Naive thymus-derived CD4-positive, alpha-beta T cell (primary cell): ENCODE measurements around the gene COBLL1. TPM values are rescaled to one million over a fixed set of nuclear protein-coding genes. Genes with fewer than 3 reads are reported as not detected.
"Not testable (repeated sequence)": the region's sequence is repeated elsewhere in the genome, so short reads cannot be mapped to it uniquely, and the experiment has no call there.

ENCODE experiments used
- ATAC-seq: fragments of 150-1000 bp; cut with Tn5 transposase; 2 replicates; pipeline ENCODE4 v1.10.0; 2021; ENCODE audit warnings: mild to moderate bottlenecking, moderate library complexity
- CTCF ChIA-PET: fragments of 350-600 bp; sonication (Branson Sonifier 250); formaldehyde crosslinking; loops from one replicate; lab custom pipeline; 2021; ENCODE audit warnings: antibody characterized with exemption; lab: Charles Lee
- POLR2A ChIA-PET: fragments of 350-600 bp; sonication (Branson Sonifier 250); formaldehyde crosslinking; loops from one replicate; lab custom pipeline; 2021; ENCODE audit warnings: antibody characterized with exemption, inconsistent platforms; lab: Charles Lee
- DNase-seq, 9 donors: peaks; one replicate each; pipeline versions ENCODE4 v3.0.0 to v3.0.0-alpha.2; 2020 to 2022; ENCODE audit warnings: mixed read lengths in 1 of 9
- H3K27ac ChIP-seq: one replicate; pipeline ENCODE4 v1.7.0; 2013; ENCODE audit warnings: mild to moderate bottlenecking, low read depth, low read length, moderate library complexity
- H3K27me3 ChIP-seq, 2 donors: one replicate each; pipeline ENCODE4 v1.7.0; 2013; ENCODE audit warnings: low read length in 2 of 2, mild to moderate bottlenecking in 2 of 2, moderate library complexity in 2 of 2; ENCODE audit not compliant: control insufficient read depth in 2 of 2, insufficient read depth in 2 of 2
- H3K36me3 ChIP-seq, 3 experiments: 1 replicate in 2 of 3; 2 replicates in 1 of 3; pipeline ENCODE4 v1.7.0; 2013; ENCODE audit warnings: low read length in 3 of 3, mild to moderate bottlenecking in 3 of 3, moderate library complexity in 1 of 3; ENCODE audit not compliant: insufficient read depth in 3 of 3, control insufficient read depth in 2 of 3
- H3K4me1 ChIP-seq, 2 donors: one replicate each; pipeline ENCODE4 v1.7.0; 2013; ENCODE audit warnings: low read length in 2 of 2, mild to moderate bottlenecking in 2 of 2, moderate library complexity in 1 of 2; ENCODE audit not compliant: control insufficient read depth in 2 of 2, insufficient read depth in 2 of 2
- H3K4me3 ChIP-seq: 2 replicates; pipeline ENCODE4 v1.7.0; 2013; ENCODE audit warnings: mild to moderate bottlenecking, low read length
- H3K9me3 ChIP-seq, 3 experiments: 1 replicate in 2 of 3; 2 replicates in 1 of 3; pipeline ENCODE4 v1.7.0; 2013; ENCODE audit warnings: low read length in 3 of 3; ENCODE audit not compliant: control insufficient read depth in 2 of 3
- H3K27ac Mint-ChIP-seq, 9 donors: one replicate each; pipeline ENCODE4 v1.8.0; 2020 to 2022; ENCODE audit warnings: mixed read lengths in 9 of 9, mild to moderate bottlenecking in 8 of 9, moderate library complexity in 5 of 9, inconsistent platforms in 2 of 9
- H3K27me3 Mint-ChIP-seq, 5 donors: one replicate each; pipeline ENCODE4 v1.8.0; 2021 to 2022; ENCODE audit warnings: mixed read lengths in 5 of 5, mild to moderate bottlenecking in 1 of 5
- H3K36me3 Mint-ChIP-seq, 5 donors: one replicate each; pipeline ENCODE4 v1.8.0; 2020 to 2022; ENCODE audit warnings: mixed read lengths in 5 of 5, mild to moderate bottlenecking in 3 of 5, inconsistent platforms in 1 of 5
- H3K4me1 Mint-ChIP-seq, 7 donors: one replicate each; pipeline ENCODE4 v1.8.0; 2020 to 2022; ENCODE audit warnings: mixed read lengths in 7 of 7, mild to moderate bottlenecking in 3 of 7, inconsistent platforms in 1 of 7
- H3K4me3 Mint-ChIP-seq, 10 donors: one replicate each; pipeline ENCODE4 v1.8.0; 2020 to 2022; ENCODE audit warnings: mild to moderate bottlenecking in 10 of 10, mixed read lengths in 10 of 10, moderate library complexity in 6 of 10, inconsistent platforms in 2 of 10
- H3K9me3 Mint-ChIP-seq, 11 donors: one replicate each; pipeline ENCODE4 v1.8.0; 2020 to 2022; ENCODE audit warnings: mixed read lengths in 11 of 11, mild to moderate bottlenecking in 4 of 11, inconsistent platforms in 1 of 11, moderate library complexity in 1 of 11
- intact Hi-C, 2 donors: fragments of 100-400 bp; cut with micrococcal nuclease; formaldehyde crosslinking; loops; one replicate each; pipeline ENCODE4 v1.15.1; 2023
- polyA plus RNA-seq, 2 donors: library from polyadenylated mRNA; unstranded; fragments of 300-500 nt; fragmentation: Illumina TruSeq; gene quantifications; one replicate each; pipeline ENCODE4 v1.2.3, GENCODE V29; 2021
- total RNA-seq, 6 experiments: library from RNA in 5 of 6; stranded (reverse) in 5 of 6; gene quantifications; 1 replicate in 5 of 6; 2 replicates in 1 of 6; pipeline ENCODE4 v1.2.3 and lab custom pipeline; 2021 to 2026

The COBLL1 gene
- total and polyA plus RNA-seq, 7 experiments from 2014 or later, result 0.22 to 8.0 (median 0.57) TPM; not detected in 2

DNA sequence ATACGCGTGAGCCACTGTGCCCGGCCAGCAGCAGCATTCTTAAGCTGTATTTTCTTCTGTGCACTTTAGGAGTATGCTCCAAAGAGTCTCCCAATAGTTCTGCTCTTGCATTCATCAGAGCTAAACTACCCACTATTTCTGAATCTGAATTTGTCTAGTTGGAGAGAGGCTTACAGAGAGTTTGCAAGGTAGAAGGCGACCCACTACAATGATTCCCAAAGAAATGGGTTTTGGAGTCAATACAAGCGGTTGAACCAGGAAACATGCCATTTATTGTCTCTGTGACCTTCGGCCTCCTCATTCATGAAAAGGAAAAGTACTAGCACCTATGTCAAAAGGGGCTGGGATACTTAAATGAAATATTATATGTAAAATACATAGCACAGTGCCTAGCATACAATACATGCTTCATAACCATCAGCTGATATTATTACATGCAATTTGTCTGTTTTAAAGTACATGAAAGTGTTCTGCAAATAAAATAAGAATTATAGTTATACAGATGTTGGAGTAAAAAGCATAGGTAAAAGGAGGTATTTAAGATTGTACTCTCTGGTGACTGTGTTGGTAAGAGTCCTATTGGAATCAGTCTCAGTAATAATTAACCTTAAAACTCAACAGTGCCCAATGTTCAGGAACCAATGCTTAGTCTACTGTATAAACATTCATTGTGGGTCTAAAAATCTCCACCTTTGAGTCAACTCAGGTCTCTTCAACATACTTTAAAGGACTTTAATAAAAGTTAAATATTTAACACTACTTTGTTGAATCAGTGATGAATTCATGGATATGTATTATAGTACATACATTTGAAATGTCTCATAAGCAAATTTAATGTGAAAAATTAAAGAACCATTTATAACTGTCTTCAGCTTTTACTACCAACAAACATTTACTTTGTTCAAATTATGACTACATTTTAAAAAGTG is 130.5 kb downstream of the COBLL1 start:
- Mint-ChIP-seq H3K36me3 (no peaks in the 10 kb centered on the region), H3K27ac (no peak overlapping the region), H3K4me3 (no peak overlapping the region), H3K4me1 (no peaks in the 10 kb centered on the region), H3K9me3 (peaks cover 0 to 6% (median 0%) of the 10 kb centered on the region in 11 donors), H3K27me3 (peaks cover 0 to 2% (median 0%) of the 10 kb centered on the region in 5 donors)
- Histone ChIP-seq H3K27ac (no peak overlapping the region), H3K27me3 (no peaks in the 10 kb centered on the region), H3K9me3 (no peaks in the 10 kb centered on the region), H3K36me3 (no peaks in the 10 kb centered on the region), H3K4me1 (no peaks in the 10 kb centered on the region), H3K4me3 (no peak overlapping the region)
- intact Hi-C loops, result loop anchor here in 1 of 2 donors (10.0 kb wide), 1 partner anchor 1546 kb away; no protein-coding TSS in a partner anchor
- ChIA-PET POLR2A (no interaction called here), CTCF (no interaction called here)
- DNase-seq (no peak), ATAC-seq (no peak)

DNA sequence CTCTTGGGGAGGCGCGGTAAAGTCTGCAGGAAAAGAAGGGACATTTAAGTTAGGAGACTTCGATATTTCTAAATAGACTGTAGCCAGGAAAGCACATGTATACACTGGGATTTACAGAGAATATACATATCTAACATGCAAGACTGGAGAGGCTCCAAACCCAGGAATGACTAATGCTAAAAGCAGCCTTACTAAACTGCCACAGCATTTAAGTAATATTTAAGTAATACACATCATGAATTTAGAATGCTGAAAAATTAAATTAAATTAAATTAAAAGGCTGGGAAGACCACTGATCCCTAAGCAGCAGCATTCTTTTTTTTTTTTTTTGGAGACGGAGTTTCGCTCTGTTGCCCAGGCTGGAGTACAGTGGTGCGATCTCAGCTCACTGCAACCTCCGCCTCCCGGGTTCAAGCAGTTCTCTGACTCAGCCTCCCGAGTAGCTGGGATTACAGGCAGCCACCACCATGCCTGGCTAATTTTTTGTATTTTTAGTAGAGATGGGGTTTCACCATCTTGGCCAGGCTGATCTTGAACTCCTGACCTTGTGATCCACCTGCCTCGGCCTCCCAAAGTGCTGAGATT is 131.3 kb downstream of the COBLL1 start:
- H3K36me3 ChIP-seq, H3K36me3 Mint-ChIP-seq, H3K4me1 ChIP-seq, H3K27ac ChIP-seq, CTCF ChIA-PET, H3K9me3 Mint-ChIP-seq, H3K4me3 ChIP-seq, POLR2A ChIA-PET, ATAC-seq, H3K27ac Mint-ChIP-seq, H3K9me3 ChIP-seq, H3K4me1 Mint-ChIP-seq, H3K4me3 Mint-ChIP-seq, H3K27me3 Mint-ChIP-seq, DNase-seq, H3K27me3 ChIP-seq: not testable (repeated sequence)
- intact Hi-C loops, result loop anchor here in 1 of 2 donors (10.0 kb wide), 1 partner anchor 1546 kb away; no protein-coding TSS in a partner anchor

DNA sequence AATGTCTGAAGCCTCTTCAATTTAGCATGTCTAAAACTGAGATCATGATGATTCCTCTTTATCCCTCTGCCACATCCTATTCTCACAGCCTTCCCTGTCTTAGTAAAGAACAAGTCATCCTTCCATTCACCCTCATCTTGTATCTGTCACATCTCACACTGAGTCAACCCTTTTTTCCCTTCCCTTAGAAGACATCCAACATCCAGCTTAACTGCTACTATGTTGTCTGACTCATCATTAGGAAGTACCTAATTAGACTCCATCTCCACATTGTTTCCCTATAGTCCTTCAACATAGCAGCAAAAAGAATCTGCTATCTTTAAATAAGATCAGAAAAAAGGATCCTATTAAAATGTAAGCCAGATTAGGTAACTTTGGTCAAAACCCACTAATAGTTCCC is 135.1 kb downstream of the COBLL1 start:
- H3K36me3 Mint-ChIP-seq, result no peaks in the 10 kb centered on the region
- Histone ChIP-seq H3K27me3 (no peaks in the 10 kb centered on the region), H3K4me1 (no peaks in the 10 kb centered on the region), H3K27ac (no peak overlapping the region), H3K36me3 (no peaks in the 10 kb centered on the region), H3K9me3 (no peaks in the 10 kb centered on the region), H3K4me3 (no peak overlapping the region)
- H3K27ac Mint-ChIP-seq, result no peak overlapping the region
- H3K4me3 Mint-ChIP-seq, result no peak overlapping the region
- no peaks in the 10 kb centered on the region for H3K27me3 Mint-ChIP-seq
- peaks cover 0 to 12% (median 0%) of the 10 kb centered on the region in 11 donors for H3K9me3 Mint-ChIP-seq
- no peak for ATAC-seq
- H3K4me1 Mint-ChIP-seq, result no peaks in the 10 kb centered on the region
- intact Hi-C loops, result no loop called here
- CTCF ChIA-PET, result no interaction called here
- no peak for DNase-seq
- POLR2A ChIA-PET, result no interaction called here

DNA sequence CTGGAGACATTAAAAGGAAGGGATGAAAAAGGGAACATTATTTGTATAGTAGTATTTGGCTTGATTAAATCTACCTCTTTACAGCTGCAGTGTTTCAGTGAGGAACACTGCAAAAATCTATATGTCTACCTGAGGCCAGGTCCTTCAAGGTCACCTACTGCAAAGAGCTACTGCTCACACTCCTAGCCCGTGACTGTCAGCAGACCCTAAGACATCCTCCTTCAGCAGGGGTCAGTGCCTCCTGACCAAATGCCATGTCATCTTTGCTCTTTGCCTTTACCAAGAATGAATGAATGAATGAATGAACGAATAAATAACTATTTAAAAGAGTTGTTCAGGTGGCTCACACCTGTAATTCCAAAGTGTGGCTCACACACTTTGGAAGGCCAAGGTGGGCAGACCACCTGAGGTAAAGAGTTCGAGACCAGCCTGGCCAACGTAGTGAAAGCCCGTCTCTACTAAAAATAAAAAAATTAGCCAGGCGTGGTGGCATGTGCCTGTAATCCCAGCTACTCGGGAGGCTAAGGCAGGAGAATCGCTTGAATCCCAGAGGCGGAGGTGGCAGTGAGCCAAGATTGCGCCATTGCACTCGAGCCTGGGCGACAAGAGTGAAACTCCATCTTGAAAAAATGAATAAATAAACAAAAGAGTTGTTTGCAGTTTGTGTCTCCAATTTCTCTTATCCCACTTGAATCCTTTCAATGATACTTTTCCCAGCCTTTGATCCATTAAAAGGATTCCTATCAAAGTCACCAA is 136.0 kb downstream of the COBLL1 start:
- Histone ChIP-seq H3K36me3 (no peaks in the 10 kb centered on the region), H3K9me3 (no peaks in the 10 kb centered on the region), H3K27ac (no peak overlapping the region), H3K4me3 (no peak overlapping the region), H3K27me3 (no peaks in the 10 kb centered on the region), H3K4me1 (no peaks in the 10 kb centered on the region)
- H3K4me1 Mint-ChIP-seq, result no peaks in the 10 kb centered on the region
- H3K27me3 Mint-ChIP-seq, result no peaks in the 10 kb centered on the region
- POLR2A ChIA-PET, result no interaction called here
- no peaks in the 10 kb centered on the region for H3K36me3 Mint-ChIP-seq
- H3K27ac Mint-ChIP-seq, result no peak overlapping the region
- DNase-seq (no peak), ATAC-seq (no peak)
- intact Hi-C loops, result no loop called here
- H3K4me3 Mint-ChIP-seq, result no peak overlapping the region
- H3K9me3 Mint-ChIP-seq, result peaks cover 0 to 12% (median 0%) of the 10 kb centered on the region in 11 donors
- CTCF ChIA-PET, result no interaction called here

DNA sequence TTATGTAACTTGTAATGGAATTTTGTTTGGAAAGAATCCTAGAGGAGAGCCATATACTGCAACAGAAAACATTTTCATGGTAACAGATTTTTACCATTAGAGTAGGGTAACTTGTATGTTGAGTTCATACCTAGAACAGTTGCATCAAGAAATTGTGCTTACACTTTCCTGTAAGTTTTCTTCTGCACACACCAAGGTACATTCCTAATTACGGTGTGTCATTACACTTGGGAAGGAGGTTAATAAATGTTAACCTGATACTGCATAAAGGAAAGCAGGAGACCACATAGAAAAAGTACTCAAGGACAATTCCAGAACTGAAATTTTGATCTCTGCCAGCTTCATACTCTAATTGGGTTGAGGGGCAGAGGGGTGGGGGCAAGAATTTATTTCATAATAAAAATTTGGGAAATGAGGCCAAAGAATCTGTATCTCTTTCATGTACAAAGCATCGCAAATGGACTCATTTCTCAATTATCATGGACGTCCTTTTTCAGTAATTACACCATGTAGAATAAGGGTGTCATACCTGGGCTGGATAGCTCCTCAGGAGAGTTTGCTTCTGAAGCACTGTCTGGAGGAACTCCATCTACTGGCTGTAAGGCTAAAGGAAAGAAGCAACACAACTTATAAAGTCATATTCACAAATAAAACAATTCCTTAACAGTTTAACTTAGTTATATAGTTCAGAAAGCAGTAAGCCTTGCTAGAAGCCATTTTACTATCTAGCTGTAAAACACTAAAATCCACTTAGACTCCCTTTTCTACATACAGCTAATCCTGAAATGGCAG is 137.5 kb downstream of the COBLL1 start:
- Histone ChIP-seq H3K4me3 (no peak overlapping the region), H3K27me3 (no peaks in the 10 kb centered on the region), H3K27ac (no peak overlapping the region), H3K36me3 (no peaks in the 10 kb centered on the region), H3K9me3 (no peaks in the 10 kb centered on the region), H3K4me1 (no peaks in the 10 kb centered on the region)
- intact Hi-C loops, result no loop called here
- Mint-ChIP-seq H3K27me3 (no peaks in the 10 kb centered on the region), H3K9me3 (peaks cover 0 to 12% (median 0%) of the 10 kb centered on the region in 11 donors), H3K4me1 (no peaks in the 10 kb centered on the region), H3K36me3 (no peaks in the 10 kb centered on the region), H3K4me3 (no peak overlapping the region), H3K27ac (no peak overlapping the region)
- ATAC-seq (no peak), DNase-seq (no peak)
- ChIA-PET POLR2A (no interaction called here), CTCF (no interaction called here)

DNA sequence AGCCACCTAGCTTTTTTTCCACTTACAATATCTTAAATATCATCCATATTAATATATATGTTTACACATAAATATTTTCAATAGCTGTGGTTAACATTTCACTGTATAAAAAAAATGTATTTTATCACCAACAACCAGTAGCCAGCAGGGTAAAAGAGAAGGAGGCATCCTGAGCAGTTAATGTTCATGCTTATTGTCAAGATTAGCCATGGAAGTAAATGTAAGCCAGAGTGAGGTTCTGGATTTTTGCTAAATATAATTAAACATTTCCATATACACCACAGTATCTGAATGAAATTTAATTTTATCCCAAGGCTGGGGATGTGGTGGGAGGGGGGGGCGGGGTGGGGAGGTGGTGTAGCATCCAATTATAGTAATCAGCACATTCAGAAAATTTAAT is 140.1 kb downstream of the COBLL1 start:
- Histone ChIP-seq H3K27me3 (no peaks in the 10 kb centered on the region), H3K36me3 (no peaks in the 10 kb centered on the region), H3K4me1 (no peaks in the 10 kb centered on the region), H3K27ac (no peak overlapping the region), H3K9me3 (no peaks in the 10 kb centered on the region), H3K4me3 (no peak overlapping the region)
- POLR2A ChIA-PET, result no interaction called here
- intact Hi-C loops, result no loop called here
- ATAC-seq (no peak), DNase-seq (no peak)
- CTCF ChIA-PET, result no interaction called here
- H3K36me3 Mint-ChIP-seq, result no peaks in the 10 kb centered on the region
- peaks cover 0 to 11% (median 0%) of the 10 kb centered on the region in 11 donors for H3K9me3 Mint-ChIP-seq
- no peak overlapping the region for H3K27ac Mint-ChIP-seq
- no peak overlapping the region for H3K4me3 Mint-ChIP-seq
- H3K4me1 Mint-ChIP-seq, result no peaks in the 10 kb centered on the region
- H3K27me3 Mint-ChIP-seq, result no peaks in the 10 kb centered on the region
